GM10266 (cell line): Measurements from ENCODE around the gene PDAP1.

Experiments used
- DNase-seq: peaks from one replicate; pipeline ENCODE4 v3.0.0; 2012; ENCODE audit errors: extremely low spot score
- TF ChIP-seq, protein P1 (sequence below): IDR thresholded peaks from 2 replicates; pipeline ENCODE4 v1.5.1; 2012; ENCODE audit warnings: mild to moderate bottlenecking, low read depth; ENCODE audit not compliant: control insufficient read depth, insufficient read depth; ENCODE audit errors: missing control alignments

Gene PDAP1

DNA sequence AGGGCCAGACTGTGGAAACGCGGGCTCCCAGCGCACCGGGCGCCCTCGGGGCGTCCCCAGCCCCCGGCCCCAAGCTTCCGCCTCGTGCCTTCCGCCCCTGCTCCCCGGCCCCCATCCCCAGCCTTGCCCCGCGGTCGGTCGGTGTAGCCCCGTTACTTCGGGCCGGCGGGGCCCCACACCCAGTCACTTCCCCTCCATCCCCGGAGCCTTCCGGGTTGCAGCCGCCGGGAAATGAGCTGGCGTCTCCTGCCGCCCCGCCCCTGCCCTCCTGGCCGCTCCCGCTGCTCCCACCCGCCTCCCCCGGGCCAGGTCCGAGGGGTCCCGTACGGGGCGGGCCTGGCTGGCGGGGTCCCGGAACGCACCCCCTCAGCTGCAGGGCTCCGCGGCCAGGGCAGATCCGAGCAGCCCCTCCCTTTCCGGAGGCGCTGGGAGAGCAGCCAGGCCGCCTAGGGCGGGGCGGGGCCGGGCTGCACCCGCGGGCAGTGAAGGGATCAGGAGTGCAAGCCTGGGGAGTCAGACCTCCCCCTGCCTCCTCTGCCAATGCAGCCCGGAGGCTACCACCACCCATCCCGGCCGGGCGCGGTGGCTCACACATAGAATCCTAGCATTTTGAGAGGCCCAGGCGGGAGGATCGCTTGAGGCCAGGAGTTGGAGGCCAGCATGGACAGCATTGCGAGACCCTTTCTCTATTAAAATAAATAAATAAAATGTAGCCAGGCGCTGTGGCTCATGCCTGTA, 33.2 kb downstream of the PDAP1 start:
- TF ChIP-seq, protein P1, sequence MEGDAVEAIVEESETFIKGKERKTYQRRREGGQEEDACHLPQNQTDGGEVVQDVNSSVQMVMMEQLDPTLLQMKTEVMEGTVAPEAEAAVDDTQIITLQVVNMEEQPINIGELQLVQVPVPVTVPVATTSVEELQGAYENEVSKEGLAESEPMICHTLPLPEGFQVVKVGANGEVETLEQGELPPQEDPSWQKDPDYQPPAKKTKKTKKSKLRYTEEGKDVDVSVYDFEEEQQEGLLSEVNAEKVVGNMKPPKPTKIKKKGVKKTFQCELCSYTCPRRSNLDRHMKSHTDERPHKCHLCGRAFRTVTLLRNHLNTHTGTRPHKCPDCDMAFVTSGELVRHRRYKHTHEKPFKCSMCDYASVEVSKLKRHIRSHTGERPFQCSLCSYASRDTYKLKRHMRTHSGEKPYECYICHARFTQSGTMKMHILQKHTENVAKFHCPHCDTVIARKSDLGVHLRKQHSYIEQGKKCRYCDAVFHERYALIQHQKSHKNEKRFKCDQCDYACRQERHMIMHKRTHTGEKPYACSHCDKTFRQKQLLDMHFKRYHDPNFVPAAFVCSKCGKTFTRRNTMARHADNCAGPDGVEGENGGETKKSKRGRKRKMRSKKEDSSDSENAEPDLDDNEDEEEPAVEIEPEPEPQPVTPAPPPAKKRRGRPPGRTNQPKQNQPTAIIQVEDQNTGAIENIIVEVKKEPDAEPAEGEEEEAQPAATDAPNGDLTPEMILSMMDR = no peak
- DNase-seq = peak; percentile 83

GRCh38 chr7:99374111-99375064, 34.0 kb downstream of the PDAP1 start, which contains the start of gene ARPC1B:
TSS of gene ARPC1B (plus strand) at chr7:99374730. CDS start at chr7:99385715, 10,985 bp downstream.
- DNase-seq = peak; percentile 98

DNA sequence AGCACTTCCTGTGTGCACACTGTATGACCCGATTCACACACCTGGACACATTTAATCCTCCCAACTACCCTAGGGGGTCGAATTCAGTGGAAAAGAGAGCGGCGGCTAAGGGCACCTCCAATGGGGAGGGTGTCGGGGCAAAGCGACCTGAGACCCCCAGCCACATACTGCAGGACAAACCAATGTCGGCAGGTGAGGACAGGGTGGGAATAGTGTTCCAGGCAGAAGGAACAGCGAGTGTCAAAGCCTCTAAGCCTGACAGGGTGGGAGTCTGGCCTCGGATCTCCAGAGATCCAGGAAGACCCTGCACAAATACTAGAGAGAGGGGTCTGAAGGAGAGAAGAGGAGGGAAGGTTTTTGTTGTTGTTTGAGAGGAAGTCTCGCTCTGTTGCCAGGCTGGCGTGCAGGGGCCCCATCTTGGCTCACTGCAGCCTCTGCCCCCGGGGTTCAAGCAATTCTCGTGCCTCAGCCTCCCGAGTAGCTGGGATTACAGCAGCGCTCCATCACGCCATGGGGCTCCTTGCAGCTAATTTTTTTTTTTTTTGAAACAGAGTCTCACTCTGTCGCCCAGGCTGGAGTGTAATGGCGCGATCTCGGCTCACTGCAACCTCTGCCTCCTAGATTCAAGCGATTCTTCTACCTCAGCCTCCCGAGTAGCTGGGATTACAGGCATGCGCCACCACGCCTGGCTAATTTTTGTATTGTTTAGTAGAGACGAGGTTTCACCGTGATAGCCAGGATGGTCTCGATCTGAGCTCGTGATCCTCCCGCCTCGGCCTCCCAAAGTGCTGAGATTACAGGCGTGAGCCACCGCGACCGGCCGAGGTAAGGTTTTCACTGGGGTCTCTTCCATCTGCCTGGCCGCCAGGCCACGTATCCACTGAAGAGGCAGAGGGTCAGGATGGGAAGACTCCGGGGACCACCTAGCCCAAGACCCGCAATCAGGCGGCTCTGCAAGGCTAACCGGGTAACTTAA, 35.0 kb downstream of the PDAP1 start:
- TF ChIP-seq, protein P1 = no peak
- DNase-seq = no peak

More at GRCh38 chr7:99374111-99375064, 34.0 kb downstream of the PDAP1 start, which contains the start of gene ARPC1B:
- TF ChIP-seq, protein P1 = no peak

DNA sequence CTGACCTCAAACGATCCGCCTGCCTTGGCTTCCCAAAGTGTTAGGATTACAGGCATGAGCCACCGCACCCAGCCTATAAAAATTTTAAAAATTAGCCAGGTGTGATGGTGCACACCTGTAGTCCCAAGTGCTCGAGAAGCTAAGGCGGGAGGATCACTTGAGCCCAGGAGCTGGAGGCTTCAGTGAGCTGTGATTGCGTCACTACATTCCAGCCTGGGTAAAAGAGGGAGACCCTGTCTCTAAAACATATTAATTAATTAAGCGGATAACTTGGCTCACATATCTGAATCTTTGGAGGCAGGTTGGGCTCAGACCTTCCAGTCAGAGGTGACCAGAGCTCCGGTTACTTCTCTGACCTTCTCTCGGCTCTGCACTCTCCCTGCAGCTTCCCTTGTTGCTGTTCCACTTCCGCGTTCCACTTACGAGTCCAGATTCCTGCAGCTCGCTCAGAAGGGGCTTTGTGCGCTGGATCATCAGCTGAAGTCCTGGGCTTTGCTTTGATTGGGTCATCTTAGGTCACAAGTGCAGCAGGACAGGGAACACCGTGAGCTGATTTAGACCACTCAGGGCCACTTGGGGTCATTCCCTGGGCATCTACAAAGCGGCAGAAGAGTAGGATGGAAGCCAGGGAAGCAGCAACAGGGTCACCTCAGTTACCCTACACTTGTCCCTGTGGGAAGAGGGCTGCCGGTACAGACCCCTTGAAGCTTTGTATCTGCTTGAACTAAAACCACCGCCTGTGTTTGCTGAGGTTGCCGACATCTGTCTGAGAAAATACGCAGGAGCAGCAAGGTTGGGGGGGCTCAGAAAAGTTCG, 35.9 kb downstream of the PDAP1 start:
- DNase-seq = no peak
- TF ChIP-seq, protein P1 = no peak

- TF ChIP-seq, protein P1 = no peak
- DNase-seq = no peak
Measured at GRCh38 chr7:99371376-99371920, 36.9 kb downstream of the PDAP1 start.
